HPDE6-E6E7 (cell line): ENCODE data around the gene ZNF837.

ENCODE experiments used
- DNase-seq: peaks from one replicate; pipeline ENCODE4 v3.0.0; 2011; ENCODE audit warnings: missing footprints; ENCODE audit errors: extremely low spot score

Gene ZNF837

GRCh38 chr19:58319241-58319640 lies 61.6 kb downstream of the ZNF837 start:
- DNase-seq: no peak

- no peak for DNase-seq
Measured at GRCh38 chr19:58318297-58318696, 62.5 kb downstream of the ZNF837 start.
